ENCODE data around the gene KIFC3. TPM values are rescaled to one million over a fixed set of nuclear protein-coding genes. Genes with fewer than 3 reads are reported as not detected.

The KIFC3 gene
- total RNA-seq, 4 donors from 2014 or later: 28.2 to 76.8 (median 46.6) TPM

DNA sequence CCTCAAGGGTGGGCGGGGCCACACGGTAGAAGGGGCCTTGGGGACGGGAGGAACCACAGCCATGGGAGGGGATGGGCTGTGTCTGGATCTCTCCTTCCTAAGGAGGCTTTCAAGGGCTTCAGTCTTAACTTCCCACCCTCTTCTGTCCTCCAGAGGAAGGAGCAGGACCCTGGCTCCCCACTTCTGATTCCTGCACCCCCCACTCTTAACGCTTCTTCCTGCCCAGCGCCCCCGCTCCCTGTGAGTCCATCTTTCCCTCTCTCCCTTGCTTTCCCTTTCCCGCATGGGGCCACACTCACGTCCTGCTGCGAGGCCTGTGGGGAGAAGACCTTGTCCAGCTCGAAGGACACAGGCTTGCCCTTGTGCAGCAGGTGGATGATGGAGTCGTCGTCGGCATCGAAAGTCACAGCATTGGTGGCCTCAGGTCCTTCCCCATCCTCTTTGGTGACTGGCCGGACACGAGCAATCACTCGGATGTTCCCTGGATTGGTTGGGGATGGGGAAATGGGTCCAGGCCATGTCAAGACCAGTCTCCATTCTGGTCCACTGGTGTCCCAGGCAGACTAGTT lies 37.0 kb downstream of the KIFC3 start:
- Histone ChIP-seq H3K36me3 (peaks cover 21 to 100% (median 93%) of the 10 kb centered on the region in 4 donors), H3K9me3 (no peaks in the 10 kb centered on the region), H3K27ac (replicated peaks in 1 of 4) (no peak overlapping the region), H3K27me3 (no peaks in the 10 kb centered on the region), H3K4me3 (no peak overlapping the region), H3K4me1 (peaks cover 0 to 5% (median 2%) of the 10 kb centered on the region in 4 donors)
- intact Hi-C loops (cut with DNase I): no loop called here
- DNase-seq (ENCODE audit: extremely low spot score): no peak
- TF ChIP-seq, protein P1, sequence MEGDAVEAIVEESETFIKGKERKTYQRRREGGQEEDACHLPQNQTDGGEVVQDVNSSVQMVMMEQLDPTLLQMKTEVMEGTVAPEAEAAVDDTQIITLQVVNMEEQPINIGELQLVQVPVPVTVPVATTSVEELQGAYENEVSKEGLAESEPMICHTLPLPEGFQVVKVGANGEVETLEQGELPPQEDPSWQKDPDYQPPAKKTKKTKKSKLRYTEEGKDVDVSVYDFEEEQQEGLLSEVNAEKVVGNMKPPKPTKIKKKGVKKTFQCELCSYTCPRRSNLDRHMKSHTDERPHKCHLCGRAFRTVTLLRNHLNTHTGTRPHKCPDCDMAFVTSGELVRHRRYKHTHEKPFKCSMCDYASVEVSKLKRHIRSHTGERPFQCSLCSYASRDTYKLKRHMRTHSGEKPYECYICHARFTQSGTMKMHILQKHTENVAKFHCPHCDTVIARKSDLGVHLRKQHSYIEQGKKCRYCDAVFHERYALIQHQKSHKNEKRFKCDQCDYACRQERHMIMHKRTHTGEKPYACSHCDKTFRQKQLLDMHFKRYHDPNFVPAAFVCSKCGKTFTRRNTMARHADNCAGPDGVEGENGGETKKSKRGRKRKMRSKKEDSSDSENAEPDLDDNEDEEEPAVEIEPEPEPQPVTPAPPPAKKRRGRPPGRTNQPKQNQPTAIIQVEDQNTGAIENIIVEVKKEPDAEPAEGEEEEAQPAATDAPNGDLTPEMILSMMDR (IDR thresholded peaks at IDR 0.05): no peak
- TF ChIP-seq POLR2AphosphoS5 (IDR thresholded peaks at IDR 0.05): no peak
- TF ChIP-seq EP300 (IDR thresholded peaks at IDR 0.05): no peak
- TF ChIP-seq POLR2A (IDR thresholded peaks at IDR 0.05; ENCODE audit: low read depth): no peak
- 93% methylated on average over 15 of the region's 17 CpGs for WGBS

DNA sequence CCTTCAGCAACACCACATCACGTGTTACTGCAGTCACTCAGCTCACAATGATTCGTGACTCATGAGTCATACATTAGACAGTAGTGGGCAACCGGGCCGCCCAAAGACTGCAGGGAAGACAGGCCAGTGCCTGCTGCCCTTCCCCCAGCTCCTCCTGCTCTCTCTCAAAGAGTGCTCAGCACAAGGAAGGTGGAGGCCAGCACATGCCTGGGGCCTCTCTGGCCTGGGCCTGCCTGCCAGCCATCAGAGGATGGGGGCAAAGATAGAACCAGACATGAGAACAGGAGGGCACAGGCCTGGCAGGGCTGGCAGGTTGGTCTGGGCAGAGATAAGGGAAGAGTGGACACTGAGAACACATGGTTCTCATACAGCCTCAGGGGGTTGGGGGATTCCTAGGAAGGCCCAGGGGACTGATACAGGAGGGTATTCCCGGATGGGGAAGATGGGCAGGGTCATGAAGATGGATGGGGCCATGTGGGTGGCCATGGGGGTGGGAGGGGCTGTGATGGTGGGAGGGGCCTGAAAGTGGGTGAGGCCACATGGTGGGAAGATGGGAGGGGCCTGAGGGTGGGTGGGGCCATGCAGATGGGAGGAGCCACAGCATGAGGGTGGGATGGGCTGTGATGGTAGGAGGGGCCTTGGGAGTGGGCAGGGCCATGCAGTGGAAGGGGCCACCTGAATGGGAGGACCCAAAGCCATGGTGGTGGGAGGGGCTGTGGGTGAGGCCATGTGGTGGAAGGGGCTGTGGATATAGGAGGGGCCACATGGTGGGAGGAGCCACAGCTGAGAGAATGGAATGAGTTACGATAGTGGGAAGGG lies 37.7 kb downstream of the KIFC3 start:
- TF ChIP-seq POLR2A (IDR thresholded peaks at IDR 0.05; ENCODE audit: low read depth) (no peak), EP300 (IDR thresholded peaks at IDR 0.05) (no peak), POLR2AphosphoS5 (IDR thresholded peaks at IDR 0.05) (no peak)
- TF ChIP-seq, protein P1 (IDR thresholded peaks at IDR 0.05): no peak
- H3K27ac ChIP-seq (replicated peaks in 1 of 4): no peak overlapping the region
- no peaks in the 10 kb centered on the region for H3K9me3 ChIP-seq
- WGBS: 58% methylated on average over 6 of the region's 6 CpGs
- intact Hi-C loops (cut with DNase I): no loop called here
- H3K27me3 ChIP-seq: no peaks in the 10 kb centered on the region
- H3K36me3 ChIP-seq: peaks cover 14 to 100% (median 93%) of the 10 kb centered on the region in 4 donors
- peaks cover 0 to 5% (median 2%) of the 10 kb centered on the region in 4 donors for H3K4me1 ChIP-seq
- DNase-seq (ENCODE audit: extremely low spot score): no peak
- no peak overlapping the region for H3K4me3 ChIP-seq

DNA sequence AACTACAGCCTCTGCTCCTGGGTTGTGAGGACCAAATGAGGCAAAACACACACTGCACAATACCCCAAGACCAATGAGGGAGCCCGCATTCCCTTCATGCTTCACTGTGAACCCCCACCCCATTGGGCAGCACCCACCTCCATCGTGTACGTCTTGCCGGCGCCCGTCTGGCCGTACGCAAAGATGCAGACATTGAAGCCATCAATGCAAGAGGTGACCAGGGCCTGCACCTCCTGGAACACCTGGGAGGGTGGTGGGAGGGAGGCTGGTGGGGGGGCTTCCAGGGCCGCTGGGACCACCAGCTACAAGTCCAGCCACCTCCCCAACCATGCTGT lies 38.3 kb downstream of the KIFC3 start:
- H3K27me3 ChIP-seq: no peaks in the 10 kb centered on the region
- no peak for DNase-seq (ENCODE audit: extremely low spot score)
- H3K4me1 ChIP-seq: peaks cover 0 to 5% (median 2%) of the 10 kb centered on the region in 4 donors
- 91% methylated on average over 4 of the region's 9 CpGs for WGBS
- TF ChIP-seq EP300 (IDR thresholded peaks at IDR 0.05): no peak
- TF ChIP-seq POLR2A (IDR thresholded peaks at IDR 0.05; ENCODE audit: low read depth): no peak
- TF ChIP-seq POLR2AphosphoS5 (IDR thresholded peaks at IDR 0.05): no peak
- no peak overlapping the region for H3K4me3 ChIP-seq
- H3K27ac ChIP-seq (replicated peaks in 1 of 4): no peak overlapping the region
- no peaks in the 10 kb centered on the region for H3K9me3 ChIP-seq
- intact Hi-C loops (cut with DNase I): no loop called here
- H3K36me3 ChIP-seq: peaks cover 8 to 100% (median 94%) of the 10 kb centered on the region in 4 donors

DNA sequence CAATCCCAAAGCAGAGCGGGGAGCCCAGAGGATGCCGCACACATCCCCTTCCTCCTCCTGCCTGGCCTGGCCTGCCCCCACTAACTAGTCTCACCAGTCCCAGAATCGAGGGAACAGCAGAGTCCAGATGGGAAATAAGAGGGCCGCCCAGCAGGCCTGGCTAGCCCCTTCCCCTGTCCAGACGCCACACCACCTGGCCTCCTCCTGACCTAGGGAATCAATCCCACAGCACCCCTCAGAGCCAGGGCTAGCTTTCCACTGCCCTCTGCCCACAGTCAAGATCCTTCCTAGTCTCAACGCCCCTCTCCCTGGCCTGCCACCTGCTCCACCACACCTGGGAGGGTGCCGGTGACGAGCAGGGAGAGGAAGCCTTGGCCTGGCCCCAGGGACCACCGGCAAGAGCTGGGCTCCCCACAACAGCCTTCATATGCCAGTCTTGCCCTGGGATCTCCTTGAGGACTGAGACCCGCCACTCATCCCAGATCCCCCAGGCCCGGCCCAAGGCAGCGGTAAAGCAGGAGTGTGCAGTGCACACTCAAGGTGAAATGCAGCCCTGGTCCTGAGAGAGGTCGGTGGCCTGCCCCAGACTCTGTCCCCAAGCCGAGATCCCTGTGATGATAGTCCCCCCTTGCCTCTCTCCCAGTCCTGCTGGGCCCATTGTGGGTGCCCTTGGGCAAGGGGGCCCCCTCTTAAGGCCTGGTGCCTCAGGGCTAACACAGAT lies 38.8 kb downstream of the KIFC3 start:
- WGBS: 93% methylated on average over 9 of the region's 14 CpGs
- intact Hi-C loops (cut with DNase I): no loop called here
- no peak overlapping the region for H3K4me3 ChIP-seq
- TF ChIP-seq, protein P1 (IDR thresholded peaks at IDR 0.05): no peak
- TF ChIP-seq EP300 (IDR thresholded peaks at IDR 0.05): no peak
- no peak for TF ChIP-seq POLR2A (IDR thresholded peaks at IDR 0.05; ENCODE audit: low read depth)
- TF ChIP-seq POLR2AphosphoS5 (IDR thresholded peaks at IDR 0.05): no peak
- H3K27ac ChIP-seq (replicated peaks in 1 of 4): no peak overlapping the region
- no peaks in the 10 kb centered on the region for H3K9me3 ChIP-seq
- peaks cover 4 to 100% (median 95%) of the 10 kb centered on the region in 4 donors for H3K36me3 ChIP-seq
- no peak for DNase-seq (ENCODE audit: extremely low spot score)
- H3K4me1 ChIP-seq: peaks cover 0 to 5% (median 2%) of the 10 kb centered on the region in 4 donors
- no peaks in the 10 kb centered on the region for H3K27me3 ChIP-seq
